HG03175 (cell line): Measurements from ENCODE around the gene RPS24.

Source experiments
- ATAC-seq: cut with Tn5 transposase; IDR thresholded peaks from one replicate; pipeline ENCODE4 v1.9.1; 2021; ENCODE audit warnings: mild to moderate bottlenecking, moderate library complexity; ENCODE audit not compliant: unreplicated experiment

RPS24 gene

GRCh38 chr10:78081292-78081691 is 47.6 kb downstream of the RPS24 start:
- no peak for ATAC-seq

GRCh38 chr10:78082636-78083035 is 49.0 kb downstream of the RPS24 start:
- ATAC-seq: no peak
